GM21619 (cell line): ENCODE results near the gene SERHL2.
"Not testable (repeated sequence)": the region's sequence is repeated elsewhere in the genome, so short reads cannot be mapped to it uniquely, and the experiment has no call there.

Source experiments
- ATAC-seq: cut with Tn5 transposase; IDR thresholded peaks from one replicate; pipeline ENCODE4 v1.9.1; 2021; ENCODE audit not compliant: unreplicated experiment

Gene SERHL2

DNA sequence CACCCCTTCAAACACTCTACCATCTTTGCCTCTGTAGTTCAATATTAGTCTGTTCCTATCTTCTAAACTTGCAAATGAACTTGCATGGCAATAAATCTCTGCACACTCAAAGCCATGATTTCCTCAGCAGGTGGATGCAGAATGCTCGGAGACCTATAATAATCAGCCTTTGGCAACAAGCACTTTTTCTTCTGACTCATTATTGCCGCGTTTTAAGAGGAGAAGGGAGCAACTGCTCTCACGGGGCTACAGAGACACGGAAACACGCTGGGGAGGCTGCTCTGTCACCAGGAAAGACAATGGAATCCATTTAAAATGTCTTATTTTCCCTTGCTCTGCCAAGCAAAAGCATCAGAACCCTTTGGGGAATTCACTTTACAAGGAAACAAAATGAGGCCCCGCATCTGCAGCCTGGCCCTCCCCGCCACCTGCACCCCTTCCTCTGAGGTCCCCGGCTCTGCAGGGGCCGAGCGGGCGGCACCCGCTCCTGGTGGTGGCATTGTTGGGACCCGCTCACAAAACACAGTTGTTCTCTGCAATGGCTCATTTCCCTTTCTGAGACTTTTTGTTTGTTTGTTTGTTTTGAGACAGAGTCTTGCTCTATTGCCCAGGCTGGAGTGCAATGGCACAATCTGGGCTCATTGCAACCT, 18.5 kb upstream of the SERHL2 start:
- ATAC-seq, result not testable (repeated sequence)

DNA sequence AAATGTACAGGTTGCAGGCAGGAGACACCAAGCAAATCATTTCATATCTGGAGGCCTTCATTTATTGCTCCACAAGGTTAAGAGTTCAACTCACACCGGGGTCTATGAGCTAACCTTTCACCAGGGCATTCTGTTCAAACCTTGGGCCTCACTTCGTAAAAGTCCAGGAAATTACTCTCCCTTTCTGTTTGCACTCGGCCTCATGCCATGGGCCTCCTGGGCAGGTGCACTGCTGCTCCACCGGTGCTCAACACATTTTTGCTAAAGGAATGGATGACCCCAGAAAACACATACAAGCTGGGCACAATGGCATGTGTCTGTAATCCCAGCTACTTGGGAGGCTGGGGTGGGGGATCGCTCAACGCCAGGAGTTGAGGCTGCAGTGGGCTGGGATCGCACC, 17.6 kb upstream of the SERHL2 start:
- ATAC-seq, result no peak

GRCh38 chr22:42536634-42537033, 17.1 kb upstream of the SERHL2 start:
- not testable (repeated sequence) for ATAC-seq

DNA sequence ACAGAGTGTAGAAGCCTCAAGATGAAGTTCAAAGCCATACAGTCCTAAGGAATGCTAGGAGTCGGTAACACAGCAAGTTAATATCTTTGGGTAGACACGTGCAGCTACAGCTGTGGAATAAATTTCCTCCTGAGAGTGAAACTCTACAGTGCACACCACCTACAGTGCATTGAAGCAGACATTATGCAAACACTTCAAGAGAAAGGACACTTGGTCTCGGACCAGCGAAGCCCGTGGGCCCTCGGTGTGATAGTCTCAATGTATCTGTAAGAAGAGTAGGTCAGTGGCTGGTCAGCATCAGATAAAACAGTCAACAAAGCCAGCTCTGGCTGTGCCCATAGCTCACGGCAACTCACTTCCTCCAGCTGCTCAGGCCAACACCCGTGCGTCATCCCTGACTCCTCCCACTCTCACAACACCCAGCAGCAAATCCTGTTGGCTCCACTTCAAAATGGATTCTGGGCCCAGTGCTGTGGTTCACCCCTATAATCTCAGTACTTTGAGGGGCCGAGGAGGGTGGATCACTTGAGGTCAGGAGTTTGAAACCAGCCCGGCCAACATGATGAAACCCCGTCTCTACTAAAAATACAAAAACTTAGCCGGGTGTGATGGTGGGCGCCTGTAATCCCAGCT, 16.4 kb upstream of the SERHL2 start:
- not testable (repeated sequence) for ATAC-seq

DNA sequence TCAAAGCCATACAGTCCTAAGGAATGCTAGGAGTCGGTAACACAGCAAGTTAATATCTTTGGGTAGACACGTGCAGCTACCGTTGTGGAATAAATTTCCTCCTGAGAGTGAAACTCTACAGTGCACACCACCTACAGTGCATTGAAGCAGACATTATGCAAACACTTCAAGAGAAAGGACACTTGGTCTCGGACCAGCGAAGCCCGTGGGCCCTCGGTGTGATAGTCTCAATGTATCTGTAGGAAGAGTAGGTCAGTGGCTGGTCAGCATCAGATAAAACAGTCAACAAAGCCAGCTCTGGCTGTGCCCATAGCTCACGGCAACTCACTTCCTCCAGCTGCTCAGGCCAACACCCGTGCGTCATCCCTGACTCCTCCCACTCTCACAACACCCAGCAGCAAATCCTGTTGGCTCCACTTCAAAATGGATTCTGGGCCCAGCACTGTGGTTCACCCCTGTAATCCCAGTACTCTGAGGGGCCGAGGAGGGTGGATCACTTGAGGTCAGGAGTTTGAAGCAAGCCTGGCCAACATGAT, 14.5 kb upstream of the SERHL2 start:
- ATAC-seq, result not testable (repeated sequence)

DNA sequence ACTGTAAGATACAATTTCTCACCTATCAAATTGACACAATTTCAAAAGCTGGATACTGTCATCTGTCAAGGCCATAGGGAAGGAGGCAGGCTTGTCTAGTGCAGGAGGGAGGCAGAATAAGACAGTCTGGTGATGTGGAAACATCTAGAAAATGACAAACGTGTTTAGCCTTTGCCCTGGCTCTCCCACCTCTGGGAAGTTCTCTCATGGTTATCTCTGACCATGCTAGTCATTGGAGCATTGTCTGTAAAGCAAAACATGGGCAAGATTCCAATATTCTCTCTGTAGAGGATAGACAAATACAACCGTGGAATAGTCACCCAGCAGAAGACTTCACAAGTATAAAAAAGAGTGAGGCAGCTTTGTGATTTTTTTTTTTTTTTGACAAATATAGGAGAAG, 9.1 kb upstream of the SERHL2 start:
- ATAC-seq, result no peak

DNA sequence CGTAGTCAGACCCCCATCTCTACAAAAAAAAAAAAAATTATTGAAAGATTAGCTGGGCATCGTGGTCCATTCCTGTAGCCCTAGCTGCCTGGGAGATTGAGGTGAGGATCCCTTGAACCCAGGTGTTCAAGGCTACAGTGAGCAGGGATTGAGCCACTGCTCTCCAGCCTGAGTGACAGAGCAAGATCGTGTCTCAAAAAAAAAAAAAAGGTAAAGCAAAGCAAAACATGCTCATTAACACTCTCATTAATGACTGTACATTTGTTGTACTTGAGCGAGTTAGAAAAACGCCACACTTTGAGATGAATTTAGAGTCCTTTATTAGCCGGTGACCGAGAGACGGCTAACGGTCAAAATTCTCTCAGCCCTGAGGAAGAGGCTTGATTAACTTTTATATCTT, 6.2 kb upstream of the SERHL2 start:
- no peak for ATAC-seq

DNA sequence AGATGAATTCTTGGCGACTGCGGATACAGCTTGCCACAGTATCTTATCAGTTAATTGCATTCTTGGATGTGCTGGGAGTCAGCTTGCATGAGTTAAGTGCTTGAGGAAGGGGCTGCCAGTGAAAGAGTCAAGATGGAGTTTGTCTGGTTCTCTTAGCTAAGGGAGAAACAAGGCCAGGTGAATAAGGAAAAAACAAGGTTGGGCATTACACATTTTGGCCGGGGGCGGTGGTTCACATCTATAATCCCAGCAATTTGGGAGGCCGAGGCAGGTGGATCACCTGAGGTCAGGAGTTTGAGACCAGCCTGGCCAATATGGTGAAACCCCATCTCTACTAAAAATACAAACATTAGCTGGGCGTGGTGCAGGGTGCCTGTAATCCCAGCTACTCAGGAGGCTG, 5.6 kb upstream of the SERHL2 start:
- not testable (repeated sequence) for ATAC-seq

GRCh38 chr22:42548597-42549330, 5.0 kb upstream of the SERHL2 start:
- ATAC-seq, result no peak

DNA sequence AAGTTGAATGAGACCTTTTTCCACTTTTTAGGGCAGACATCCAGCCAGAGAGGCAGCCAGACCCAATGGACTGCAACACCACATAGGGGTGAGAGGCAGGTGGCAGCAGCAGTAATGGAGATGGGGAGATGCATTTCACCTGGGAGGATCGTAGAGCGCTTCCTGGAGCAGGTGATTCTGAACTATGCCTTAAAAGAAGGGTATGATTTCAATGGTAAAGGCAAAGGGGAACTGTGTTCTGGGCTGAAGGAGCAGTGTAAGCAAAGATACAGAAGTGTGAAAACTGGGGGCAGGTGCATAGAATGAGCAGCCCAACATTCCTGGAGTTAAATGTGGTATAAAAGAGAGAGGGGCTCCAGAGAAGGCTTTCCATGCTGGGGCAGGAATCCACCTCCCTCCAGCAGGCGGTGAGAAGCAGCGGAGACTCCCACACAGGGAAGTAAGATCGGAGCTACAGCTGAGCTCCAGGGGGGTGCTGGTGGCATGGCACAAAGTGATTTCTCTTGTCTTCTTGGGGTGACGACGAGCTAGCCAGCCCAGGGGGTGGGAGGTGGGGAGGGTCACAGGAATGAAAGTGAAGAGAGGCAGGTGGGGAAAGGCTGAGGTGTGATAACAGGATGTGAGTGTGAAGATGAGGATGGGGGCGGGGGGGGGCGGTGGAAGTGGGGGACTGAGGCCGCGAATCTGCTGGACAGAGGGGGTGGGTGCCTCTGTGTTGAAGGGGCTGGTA, 4.3 kb upstream of the SERHL2 start:
- ATAC-seq, result no peak

DNA sequence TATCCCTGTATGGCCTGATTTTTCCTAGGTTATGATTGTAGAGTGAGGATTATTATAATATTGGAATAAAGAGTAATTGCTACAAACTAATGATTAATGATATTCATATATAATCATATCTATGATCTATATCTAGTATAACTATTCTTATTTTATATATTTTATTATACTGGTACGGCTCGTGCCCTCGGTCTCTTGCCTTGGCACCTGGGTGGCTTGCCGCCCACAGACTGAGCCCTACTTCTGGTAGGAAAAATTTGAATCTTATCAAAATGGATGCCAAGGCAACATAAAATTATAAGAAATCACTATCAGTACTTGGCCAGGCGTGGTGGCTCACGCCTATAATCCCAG, 1.5 kb upstream of the SERHL2 start:
- not testable (repeated sequence) for ATAC-seq

DNA sequence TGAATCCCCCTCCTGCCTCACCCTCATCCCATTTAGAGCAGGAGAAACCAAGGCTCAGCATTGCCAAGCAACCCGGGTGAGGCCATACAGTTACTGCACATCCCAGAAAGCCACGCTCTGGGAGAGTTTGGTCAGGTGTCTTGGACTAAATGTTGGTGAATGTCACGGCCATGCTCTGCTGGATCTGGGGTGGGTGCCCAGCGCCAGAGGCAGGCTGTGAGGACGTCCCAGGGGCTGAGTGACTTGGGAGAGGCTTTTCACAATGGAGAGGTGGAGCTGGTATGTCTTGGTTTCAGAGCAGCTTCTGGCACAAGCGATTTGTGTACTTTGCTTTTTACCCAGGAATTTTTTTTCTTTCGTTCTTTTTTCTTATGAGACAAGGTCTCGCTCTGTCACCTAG, 6.6 kb downstream of the SERHL2 start:
- no peak for ATAC-seq

DNA sequence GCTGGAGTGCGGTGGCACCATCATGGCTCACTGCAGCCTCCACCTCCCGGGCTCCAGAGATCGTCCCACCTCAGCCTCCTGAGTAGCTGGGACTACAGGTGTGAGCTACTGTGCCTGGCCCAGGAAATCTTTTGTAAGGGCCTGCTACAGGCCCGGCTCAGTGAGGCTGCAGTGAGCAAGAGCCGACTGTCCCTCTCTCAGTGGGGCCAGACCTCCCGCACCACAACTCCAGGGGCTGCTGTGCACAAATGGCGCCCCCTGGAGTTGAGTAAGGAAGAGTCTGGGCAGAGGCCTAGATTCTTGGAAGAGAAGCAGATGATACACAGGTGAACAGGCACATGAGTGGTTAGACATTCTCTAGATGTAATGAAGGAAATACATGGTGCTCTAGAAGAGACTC, 7.0 kb downstream of the SERHL2 start:
- ATAC-seq, result no peak

GRCh38 chr22:42561856-42562255, 8.1 kb downstream of the SERHL2 start:
- ATAC-seq, result no peak

DNA sequence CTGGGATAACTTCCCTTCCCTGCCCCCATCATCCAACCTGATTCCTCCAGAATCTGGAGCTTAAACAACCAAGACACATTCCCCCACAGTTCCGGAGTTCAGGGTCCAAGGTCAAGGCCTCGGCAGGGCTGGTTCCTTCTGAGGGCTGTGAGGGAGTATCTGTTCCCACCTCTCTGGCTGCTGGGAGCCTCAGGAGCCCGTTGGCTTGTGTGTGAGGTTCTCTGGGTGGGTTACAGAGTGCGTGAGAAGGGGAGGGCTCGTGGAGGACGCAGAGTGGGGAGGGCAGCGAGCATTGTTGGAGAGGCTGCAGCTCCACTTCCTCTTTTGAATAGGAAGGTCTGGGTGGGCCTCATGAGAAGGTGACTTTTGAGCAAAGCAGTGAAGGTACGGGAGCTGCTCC, 8.5 kb downstream of the SERHL2 start:
- no peak for ATAC-seq

- no peak for ATAC-seq
Measured at GRCh38 chr22:42562684-42563083, 8.9 kb downstream of the SERHL2 start.

- ATAC-seq, result not testable (repeated sequence)
Measured at GRCh38 chr22:42563943-42564342, 10.2 kb downstream of the SERHL2 start.

DNA sequence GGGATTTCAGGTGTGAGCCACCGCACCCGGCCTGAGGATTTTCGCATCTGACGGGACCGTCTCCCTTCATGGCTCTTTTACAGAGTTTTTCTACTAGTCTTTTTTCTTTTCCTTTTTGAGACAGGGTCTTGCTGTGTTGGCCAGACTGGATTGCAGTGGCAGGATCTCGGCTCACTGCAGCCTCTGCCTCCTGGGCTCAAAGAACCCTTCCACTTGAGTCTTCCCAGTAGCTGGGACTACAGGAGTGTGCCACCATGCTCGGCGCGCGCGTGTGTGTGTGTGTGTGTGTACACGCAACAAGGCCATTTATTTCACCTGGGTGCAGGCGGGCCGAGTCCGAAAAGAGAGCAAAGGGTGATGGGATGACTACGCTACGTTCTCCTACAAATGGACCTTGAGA, 10.9 kb downstream of the SERHL2 start:
- no peak for ATAC-seq

DNA sequence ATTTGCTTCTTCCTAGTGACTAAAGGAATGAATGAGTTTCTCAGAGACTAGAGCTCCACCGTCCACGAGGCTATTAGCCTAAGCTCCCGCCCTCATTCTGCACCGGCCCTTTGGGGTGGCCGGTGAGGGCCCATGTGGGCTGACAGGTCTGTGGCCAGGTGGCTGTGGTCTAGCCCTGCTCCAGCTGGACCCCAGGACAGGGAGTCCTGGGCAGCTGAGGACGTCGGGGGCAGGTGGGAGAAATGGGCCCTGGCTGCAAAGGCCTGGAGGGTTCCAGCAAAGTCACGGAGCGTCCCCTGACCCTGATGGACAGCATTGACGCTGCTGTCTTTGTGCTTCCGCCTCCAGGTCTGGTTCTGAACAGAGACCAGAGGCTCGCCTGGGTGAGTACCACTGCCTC, 12.2 kb downstream of the SERHL2 start:
- no peak for ATAC-seq

- ATAC-seq, result not testable (repeated sequence)
Measured at GRCh38 chr22:42567950-42568349, 14.2 kb downstream of the SERHL2 start.

DNA sequence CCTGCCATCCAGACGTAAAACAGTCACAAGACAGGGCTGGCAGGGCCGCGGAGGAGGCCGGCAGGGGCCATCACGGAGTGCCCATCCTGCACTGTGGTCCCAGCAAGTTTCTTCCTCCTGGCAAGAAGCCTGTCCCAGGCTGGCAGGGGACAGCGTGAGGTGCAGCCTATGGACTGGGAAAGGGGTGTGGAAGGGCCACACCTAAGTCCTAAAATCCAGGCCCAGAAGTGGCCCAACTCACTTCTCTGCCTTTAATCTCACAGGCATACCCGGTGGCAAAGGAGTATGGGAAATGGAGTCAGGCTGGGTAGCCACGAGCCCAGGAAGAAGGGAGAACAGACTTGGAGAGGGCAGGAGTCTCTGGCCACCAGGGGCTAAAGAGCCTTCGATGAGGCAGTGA, 16.8 kb downstream of the SERHL2 start:
- not testable (repeated sequence) for ATAC-seq
